ENCODE measurements around the gene AP2B1.

- TF ChIP-seq ZNF384 (IDR thresholded peaks at IDR 0.05; ENCODE audit: low read depth, low read length) (no peak), ZKSCAN3 (CRISPR knock-in tag; IDR thresholded peaks at IDR 0.05) (no peak), CBX3 (IDR thresholded peaks at IDR 0.05; ENCODE audit: borderline replicate concordance in 1 of 2, low read length in 2 of 2) (no peak), TAF1 (IDR thresholded peaks at IDR 0.05; ENCODE audit: control insufficient read depth, extremely low read depth, insufficient read depth, low read length, severe bottlenecking) (no peak), SETDB1 (IDR thresholded peaks at IDR 0.05; ENCODE audit: low read length) (no peak), EZH2 (IDR thresholded peaks at IDR 0.05; ENCODE audit: borderline replicate concordance, low read depth, low read length) (no peak), ATF2 (CRISPR knock-in tag; IDR thresholded peaks at IDR 0.05) (no peak), ZNF507 (tag; conservative IDR thresholded peaks at IDR 0.05) (no peak), IRF1 (CRISPR knock-in tag; IDR thresholded peaks at IDR 0.05; ENCODE audit: borderline replicate concordance) (no peak), GABPA (tag; conservative IDR thresholded peaks at IDR 0.05; ENCODE audit: low read depth) (no peak), ESRRA (IDR thresholded peaks at IDR 0.05; ENCODE audit: borderline replicate concordance, low read depth) (no peak)
- TF ChIP-seq, protein P1, sequence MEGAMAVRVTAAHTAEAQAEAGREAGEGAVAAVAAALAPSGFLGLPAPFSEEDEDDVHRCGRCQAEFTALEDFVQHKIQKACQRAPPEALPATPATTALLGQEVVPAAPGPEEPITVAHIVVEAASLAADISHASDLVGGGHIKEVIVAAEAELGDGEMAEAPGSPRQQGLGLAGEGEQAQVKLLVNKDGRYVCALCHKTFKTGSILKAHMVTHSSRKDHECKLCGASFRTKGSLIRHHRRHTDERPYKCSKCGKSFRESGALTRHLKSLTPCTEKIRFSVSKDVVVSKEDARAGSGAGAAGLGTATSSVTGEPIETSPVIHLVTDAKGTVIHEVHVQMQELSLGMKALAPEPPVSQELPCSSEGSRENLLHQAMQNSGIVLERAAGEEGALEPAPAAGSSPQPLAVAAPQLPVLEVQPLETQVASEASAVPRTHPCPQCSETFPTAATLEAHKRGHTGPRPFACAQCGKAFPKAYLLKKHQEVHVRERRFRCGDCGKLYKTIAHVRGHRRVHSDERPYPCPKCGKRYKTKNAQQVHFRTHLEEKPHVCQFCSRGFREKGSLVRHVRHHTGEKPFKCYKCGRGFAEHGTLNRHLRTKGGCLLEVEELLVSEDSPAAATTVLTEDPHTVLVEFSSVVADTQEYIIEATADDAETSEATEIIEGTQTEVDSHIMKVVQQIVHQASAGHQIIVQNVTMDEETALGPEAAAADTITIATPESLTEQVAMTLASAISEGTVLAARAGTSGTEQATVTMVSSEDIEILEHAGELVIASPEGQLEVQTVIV (CRISPR knock-in tag; IDR thresholded peaks at IDR 0.05; ENCODE audit: borderline replicate concordance) = no peak
- TF ChIP-seq, protein P2, sequence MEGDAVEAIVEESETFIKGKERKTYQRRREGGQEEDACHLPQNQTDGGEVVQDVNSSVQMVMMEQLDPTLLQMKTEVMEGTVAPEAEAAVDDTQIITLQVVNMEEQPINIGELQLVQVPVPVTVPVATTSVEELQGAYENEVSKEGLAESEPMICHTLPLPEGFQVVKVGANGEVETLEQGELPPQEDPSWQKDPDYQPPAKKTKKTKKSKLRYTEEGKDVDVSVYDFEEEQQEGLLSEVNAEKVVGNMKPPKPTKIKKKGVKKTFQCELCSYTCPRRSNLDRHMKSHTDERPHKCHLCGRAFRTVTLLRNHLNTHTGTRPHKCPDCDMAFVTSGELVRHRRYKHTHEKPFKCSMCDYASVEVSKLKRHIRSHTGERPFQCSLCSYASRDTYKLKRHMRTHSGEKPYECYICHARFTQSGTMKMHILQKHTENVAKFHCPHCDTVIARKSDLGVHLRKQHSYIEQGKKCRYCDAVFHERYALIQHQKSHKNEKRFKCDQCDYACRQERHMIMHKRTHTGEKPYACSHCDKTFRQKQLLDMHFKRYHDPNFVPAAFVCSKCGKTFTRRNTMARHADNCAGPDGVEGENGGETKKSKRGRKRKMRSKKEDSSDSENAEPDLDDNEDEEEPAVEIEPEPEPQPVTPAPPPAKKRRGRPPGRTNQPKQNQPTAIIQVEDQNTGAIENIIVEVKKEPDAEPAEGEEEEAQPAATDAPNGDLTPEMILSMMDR (IDR thresholded peaks at IDR 0.05 in 2 of 3, conservative IDR thresholded peaks at IDR 0.05 in 1 of 3; ENCODE audit: insufficient read depth in 2 of 3, low read depth in 1 of 3, low read length in 3 of 3) = no peak
These were observed 149.1 kb downstream of the AP2B1 start for GRCh38 chr17:35736236-35736635.

Data from K562 (cell line).